Glutamatergic neuron (in vitro differentiated cells): ENCODE data around the gene PRKCA. TPM values are rescaled to one million over a fixed set of nuclear protein-coding genes. Genes with fewer than 3 reads are reported as not detected.

Experiments
- DNase-seq: peaks from one replicate; pipeline ENCODE4 v3.0.0; 2022
- H3K27ac Mint-ChIP-seq: one replicate; pipeline ENCODE4 v1.8.0; 2020; ENCODE audit warnings: mild to moderate bottlenecking, mixed read lengths, inconsistent platforms; ENCODE audit not compliant: unreplicated experiment
- H3K27me3 Mint-ChIP-seq: one replicate; pipeline ENCODE4 v1.8.0; 2020; ENCODE audit warnings: mild to moderate bottlenecking, moderate library complexity, mixed read lengths, inconsistent platforms; ENCODE audit not compliant: unreplicated experiment
- H3K36me3 Mint-ChIP-seq: one replicate; pipeline ENCODE4 v1.8.0; 2020; ENCODE audit warnings: mild to moderate bottlenecking, mixed read lengths, inconsistent platforms; ENCODE audit not compliant: unreplicated experiment
- H3K4me1 Mint-ChIP-seq: one replicate; pipeline ENCODE4 v1.8.0; 2020; ENCODE audit warnings: mild to moderate bottlenecking, low read depth, mixed read lengths, inconsistent platforms; ENCODE audit not compliant: unreplicated experiment
- H3K4me3 Mint-ChIP-seq: one replicate; pipeline ENCODE4 v1.8.0; 2020; ENCODE audit warnings: mild to moderate bottlenecking, mixed read lengths, inconsistent platforms; ENCODE audit not compliant: unreplicated experiment
- H3K9me3 Mint-ChIP-seq: one replicate; pipeline ENCODE4 v1.8.0; 2020; ENCODE audit warnings: mild to moderate bottlenecking, moderate library complexity, mixed read lengths, inconsistent platforms; ENCODE audit not compliant: unreplicated experiment
- CTCF ChIP-seq: fragments of 200-600 bp; sonication (generic); IDR thresholded peaks from one replicate; pipeline ENCODE4 v1.5.0; 2021; ENCODE audit not compliant: partially characterized antibody, unreplicated experiment
- total RNA-seq: library from RNA; stranded (reverse); fragmentation: NEBNext Ultra II Directional; extraction: Animal tissue kit (Norgen Biotek cat#: 25700); gene quantifications from one replicate; pipeline ENCODE4 v1.2.1, GENCODE V29; 2021; ENCODE audit not compliant: unreplicated experiment

PRKCA gene
- total RNA-seq, 1 donor from 2014 or later, result 2.2 TPM

GRCh38 chr17:66602659-66603384 is 300.4 kb downstream of the PRKCA start:
- Mint-ChIP-seq H3K4me1 (no peaks in the 10 kb centered on the region), H3K27me3 (no peaks in the 10 kb centered on the region), H3K27ac (no peak overlapping the region), H3K36me3 (peaks cover 3% of the 10 kb centered on the region), H3K9me3 (no peaks in the 10 kb centered on the region), H3K4me3 (no peak overlapping the region)
- no peak for DNase-seq
- TF ChIP-seq CTCF, result no peak

GRCh38 chr17:66604376-66604775 is 302.0 kb downstream of the PRKCA start:
- no peak for TF ChIP-seq CTCF
- Mint-ChIP-seq H3K27me3 (no peaks in the 10 kb centered on the region), H3K9me3 (no peaks in the 10 kb centered on the region), H3K4me3 (no peak overlapping the region), H3K36me3 (peaks cover 3% of the 10 kb centered on the region), H3K27ac (no peak overlapping the region), H3K4me1 (no peaks in the 10 kb centered on the region)
- DNase-seq, result no peak

- no peak for TF ChIP-seq CTCF
- Mint-ChIP-seq H3K36me3 (peaks cover 3% of the 10 kb centered on the region), H3K27ac (no peak overlapping the region), H3K9me3 (no peaks in the 10 kb centered on the region), H3K4me1 (no peaks in the 10 kb centered on the region), H3K27me3 (peaks cover 1% of the 10 kb centered on the region), H3K4me3 (no peak overlapping the region)
- DNase-seq, result no peak
These were observed 303.1 kb downstream of the PRKCA start for GRCh38 chr17:66605541-66605940.

GRCh38 chr17:66610361-66611133 is 308.1 kb downstream of the PRKCA start:
- Mint-ChIP-seq H3K27ac (no peak overlapping the region), H3K27me3 (peaks cover 1% of the 10 kb centered on the region)

More at GRCh38 chr17:66610361-66611133, 308.1 kb downstream of the PRKCA start:
- no peak for TF ChIP-seq CTCF
- no peak for DNase-seq
- Mint-ChIP-seq H3K36me3 (no peaks in the 10 kb centered on the region), H3K4me1 (no peaks in the 10 kb centered on the region), H3K4me3 (no peak overlapping the region), H3K9me3 (no peaks in the 10 kb centered on the region)
